Mucosa of descending colon (tissue), 3 donors: Measurements from ENCODE around the gene ETV3L. TPM values are rescaled to one million over a fixed set of nuclear protein-coding genes. Genes with fewer than 3 reads are reported as not detected.

Experiments used
- ATAC-seq: fragments of 200-7000 bp; cut with Tn5 transposase; one replicate; pipeline ENCODE4 v1.9.1; 2020; ENCODE audit warnings: mild to moderate bottlenecking, moderate library complexity
- DNase-seq, 3 donors: peaks; one replicate each; pipeline ENCODE4 v3.0.0-alpha.2; 2020
- H3K36me3 ChIP-seq: fragments of 200-600 bp; one replicate; pipeline ENCODE4 v1.8.0; 2021; ENCODE audit warnings: low read depth, mild to moderate bottlenecking
- H3K4me1 ChIP-seq: fragments of 200-600 bp; one replicate; pipeline ENCODE4 v1.8.0; 2021; ENCODE audit warnings: low read depth, mild to moderate bottlenecking
- H3K4me3 ChIP-seq: fragments of 200-600 bp; one replicate; pipeline ENCODE4 v1.8.0; 2021; ENCODE audit warnings: mild to moderate bottlenecking
- H3K9me3 ChIP-seq: fragments of 200-600 bp; one replicate; pipeline ENCODE4 v1.8.0; 2021; ENCODE audit warnings: mild to moderate bottlenecking
- intact Hi-C, 2 donors: fragments of 100-400 bp; cut with DNase I in 1 of 2; cut with micrococcal nuclease in 1 of 2; formaldehyde crosslinking; loops; one replicate each; pipeline versions ENCODE4 v1.11.0 to v1.11.1; 2022; cut with DNase I, micrococcal nuclease
- long read RNA-seq, 2 donors: library from polyadenylated mRNA; unstranded; transcript quantifications; one replicate each; pipeline ENCODE4 v2.0.0, GENCODE V29; 2019 to 2021
- total RNA-seq, 3 donors: library from RNA; stranded (reverse); fragmentation: NEBNext Ultra II Directional in 2 of 3; extraction: Animal tissue kit (Norgen Biotek cat#: 25700) in 2 of 3; gene quantifications; one replicate each; pipeline versions ENCODE4 v1.2.1 to v1.2.4, GENCODE V29; 2021 to 2023
- TF ChIP-seq, protein P1 (sequence below): fragments of 200-600 bp; IDR thresholded peaks from one replicate; pipeline ENCODE4 v1.8.0; 2022; ENCODE audit warnings: antibody characterized with exemption, mild to moderate bottlenecking
- donor health status: DM: no; HTN: no; CAD: no; lungs with moderate emphysema.
- donor health status: DM: no; HTN: no; CAD: no.
- donor health status: DM: no; HTN: yes; CAD: no.

ETV3L gene
- not detected for total RNA-seq
- long read RNA-seq, donor 1 = 0 reads
- long read RNA-seq, donor 2 = 0 reads

DNA sequence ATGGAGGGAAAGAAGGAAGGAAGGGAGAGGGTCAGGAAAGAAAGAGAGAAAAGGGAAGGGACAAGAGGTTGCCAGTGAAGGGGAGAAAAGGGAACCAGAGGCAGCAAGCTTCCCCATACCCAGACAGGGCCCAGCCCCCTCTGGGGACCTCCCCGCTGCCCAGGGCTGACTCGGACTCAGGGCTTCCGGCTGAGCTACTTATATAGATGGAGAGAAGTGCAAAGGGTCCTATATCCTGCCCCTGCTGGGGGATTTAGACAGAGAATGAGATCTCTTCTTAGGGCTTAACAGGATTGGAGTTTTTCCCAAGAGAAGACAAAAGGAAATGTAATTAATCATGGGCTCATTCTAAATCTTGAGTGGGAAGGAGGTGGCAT is at the start of gene ETV3L:
Gene ETV3L (minus strand): TSS at position 176 of the 377 bp plus-strand sequence. CDS start 285 bp downstream, outside the sequence.
- no peaks in the 10 kb centered on the region for H3K4me1 ChIP-seq
- no peaks in the 10 kb centered on the region for H3K36me3 ChIP-seq
- no peak within 1 kb of the TSS for H3K4me3 ChIP-seq
- no peaks in the 10 kb centered on the region for H3K9me3 ChIP-seq
- DNase-seq = no peak
- TF ChIP-seq, protein P1, sequence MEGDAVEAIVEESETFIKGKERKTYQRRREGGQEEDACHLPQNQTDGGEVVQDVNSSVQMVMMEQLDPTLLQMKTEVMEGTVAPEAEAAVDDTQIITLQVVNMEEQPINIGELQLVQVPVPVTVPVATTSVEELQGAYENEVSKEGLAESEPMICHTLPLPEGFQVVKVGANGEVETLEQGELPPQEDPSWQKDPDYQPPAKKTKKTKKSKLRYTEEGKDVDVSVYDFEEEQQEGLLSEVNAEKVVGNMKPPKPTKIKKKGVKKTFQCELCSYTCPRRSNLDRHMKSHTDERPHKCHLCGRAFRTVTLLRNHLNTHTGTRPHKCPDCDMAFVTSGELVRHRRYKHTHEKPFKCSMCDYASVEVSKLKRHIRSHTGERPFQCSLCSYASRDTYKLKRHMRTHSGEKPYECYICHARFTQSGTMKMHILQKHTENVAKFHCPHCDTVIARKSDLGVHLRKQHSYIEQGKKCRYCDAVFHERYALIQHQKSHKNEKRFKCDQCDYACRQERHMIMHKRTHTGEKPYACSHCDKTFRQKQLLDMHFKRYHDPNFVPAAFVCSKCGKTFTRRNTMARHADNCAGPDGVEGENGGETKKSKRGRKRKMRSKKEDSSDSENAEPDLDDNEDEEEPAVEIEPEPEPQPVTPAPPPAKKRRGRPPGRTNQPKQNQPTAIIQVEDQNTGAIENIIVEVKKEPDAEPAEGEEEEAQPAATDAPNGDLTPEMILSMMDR = no peak
- ATAC-seq = no peak
- intact Hi-C loops = no loop called here

DNA sequence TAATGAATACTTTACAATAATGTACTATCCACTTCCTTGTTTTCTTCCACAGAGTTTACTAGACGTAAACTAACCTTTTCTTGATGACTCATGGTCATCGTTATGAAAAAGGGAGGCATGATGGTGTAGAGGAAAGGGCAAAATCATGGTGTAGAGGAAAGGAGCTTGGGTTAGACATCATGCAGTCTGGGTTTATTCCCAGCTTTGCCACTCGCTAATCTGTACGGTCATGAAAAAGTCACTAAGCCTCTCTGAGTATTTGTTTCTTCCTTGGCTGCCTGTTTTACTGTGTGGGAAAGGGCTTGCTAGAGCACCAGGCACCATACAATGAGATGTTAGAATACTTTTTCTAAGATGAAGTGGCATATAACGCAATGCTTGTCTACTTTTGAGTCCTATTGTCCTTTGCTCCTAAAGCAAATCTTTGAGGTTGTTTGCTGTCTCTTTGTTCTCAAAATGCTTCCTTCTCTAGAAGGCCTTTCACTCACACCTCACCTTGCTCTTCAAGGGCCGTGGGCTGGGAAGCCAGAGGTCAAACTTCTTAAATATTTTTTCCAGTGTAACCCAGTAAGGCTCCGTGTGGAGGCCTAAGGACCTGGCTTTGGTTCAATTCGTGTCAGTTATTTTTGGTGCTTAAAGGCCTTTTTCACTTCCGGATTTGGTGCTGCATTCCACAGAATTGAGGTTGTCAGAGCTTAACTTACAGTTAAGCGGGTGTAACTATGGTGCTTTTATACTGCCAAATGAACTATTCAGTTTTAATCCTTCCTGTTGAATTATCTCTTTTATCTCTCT is 48.5 kb upstream of the ETV3L start:
- Histone ChIP-seq H3K4me1 (no peaks in the 10 kb centered on the region), H3K36me3 (no peaks in the 10 kb centered on the region), H3K9me3 (no peaks in the 10 kb centered on the region), H3K4me3 (no peak overlapping the region)
- intact Hi-C loops = no loop called here
- ATAC-seq = peak; percentile 76
- no peak for DNase-seq
- TF ChIP-seq, protein P1 = no peak

DNA sequence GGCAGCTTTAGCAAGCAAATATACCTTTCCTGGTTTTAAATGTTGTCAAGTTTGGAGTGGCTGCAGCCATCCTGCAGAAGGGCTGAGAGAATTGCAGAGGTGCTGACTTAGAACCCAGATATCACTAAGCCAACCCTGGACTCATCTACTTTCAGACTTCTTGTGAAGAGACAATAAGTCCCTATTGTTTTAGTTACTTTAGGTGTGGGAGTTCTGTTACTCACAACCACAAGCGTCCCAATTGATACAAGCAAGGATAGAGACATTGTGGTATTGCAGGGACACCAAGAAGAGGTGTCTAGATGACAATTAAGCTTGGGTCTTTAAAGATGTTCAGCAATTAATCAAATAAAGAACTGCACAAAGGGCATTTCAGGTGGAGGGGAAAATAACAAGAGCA is 47.4 kb upstream of the ETV3L start:
- intact Hi-C loops = no loop called here
- TF ChIP-seq, protein P1 = no peak
- no peaks in the 10 kb centered on the region for H3K4me1 ChIP-seq
- no peaks in the 10 kb centered on the region for H3K36me3 ChIP-seq
- DNase-seq (no peak), ATAC-seq (no peak)
- H3K9me3 ChIP-seq = no peaks in the 10 kb centered on the region
- no peak overlapping the region for H3K4me3 ChIP-seq

DNA sequence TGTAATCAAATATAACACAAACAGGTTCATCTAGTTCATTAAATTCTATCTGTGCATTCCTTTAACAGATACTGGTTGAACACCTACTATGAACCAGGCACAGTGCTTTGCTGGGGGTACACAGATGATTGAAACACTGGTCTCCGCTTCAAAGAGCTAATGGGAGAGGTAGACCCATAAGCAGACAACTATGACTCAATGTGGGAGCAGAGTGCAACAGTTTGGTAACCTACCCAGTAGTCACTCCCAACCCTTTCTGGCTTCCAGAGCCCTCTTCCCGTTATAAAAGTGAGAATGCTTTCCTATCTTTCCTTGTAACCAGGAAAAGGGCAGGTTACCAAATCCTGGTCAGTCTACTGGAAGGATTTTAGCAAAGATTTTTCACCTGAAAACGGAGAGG is 46.6 kb upstream of the ETV3L start:
- Histone ChIP-seq H3K9me3 (no peaks in the 10 kb centered on the region), H3K36me3 (no peaks in the 10 kb centered on the region), H3K4me1 (no peaks in the 10 kb centered on the region), H3K4me3 (no peak overlapping the region)
- intact Hi-C loops = no loop called here
- no peak for DNase-seq
- peak; percentile 80 for ATAC-seq
- TF ChIP-seq, protein P1 = no peak

DNA sequence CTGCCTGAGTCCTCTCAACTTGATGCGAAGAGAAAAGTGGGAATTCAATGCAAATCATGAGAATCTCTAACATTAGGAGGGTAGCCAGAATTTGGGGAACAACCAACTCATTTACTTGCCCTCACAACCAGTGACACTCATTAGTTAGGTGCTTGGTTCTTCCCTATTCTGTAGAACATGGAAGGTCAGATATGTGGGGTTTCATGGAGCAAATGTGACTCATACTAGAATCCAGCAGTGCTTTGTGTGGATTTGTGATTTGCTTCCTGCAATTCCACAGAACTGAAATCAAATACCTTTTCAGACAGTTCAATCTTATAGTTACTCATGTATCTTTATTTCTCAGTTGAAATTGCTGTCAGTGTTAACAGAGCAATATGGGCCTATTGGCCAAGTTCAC is 45.5 kb upstream of the ETV3L start:
- ATAC-seq (peak; percentile 17), DNase-seq (no peak)
- Histone ChIP-seq H3K4me3 (no peak overlapping the region), H3K4me1 (no peaks in the 10 kb centered on the region), H3K9me3 (no peaks in the 10 kb centered on the region), H3K36me3 (no peaks in the 10 kb centered on the region)
- intact Hi-C loops = no loop called here
- TF ChIP-seq, protein P1 = no peak
